ENCODE results near the gene AP1S2.

AP1S2 gene

DNA sequence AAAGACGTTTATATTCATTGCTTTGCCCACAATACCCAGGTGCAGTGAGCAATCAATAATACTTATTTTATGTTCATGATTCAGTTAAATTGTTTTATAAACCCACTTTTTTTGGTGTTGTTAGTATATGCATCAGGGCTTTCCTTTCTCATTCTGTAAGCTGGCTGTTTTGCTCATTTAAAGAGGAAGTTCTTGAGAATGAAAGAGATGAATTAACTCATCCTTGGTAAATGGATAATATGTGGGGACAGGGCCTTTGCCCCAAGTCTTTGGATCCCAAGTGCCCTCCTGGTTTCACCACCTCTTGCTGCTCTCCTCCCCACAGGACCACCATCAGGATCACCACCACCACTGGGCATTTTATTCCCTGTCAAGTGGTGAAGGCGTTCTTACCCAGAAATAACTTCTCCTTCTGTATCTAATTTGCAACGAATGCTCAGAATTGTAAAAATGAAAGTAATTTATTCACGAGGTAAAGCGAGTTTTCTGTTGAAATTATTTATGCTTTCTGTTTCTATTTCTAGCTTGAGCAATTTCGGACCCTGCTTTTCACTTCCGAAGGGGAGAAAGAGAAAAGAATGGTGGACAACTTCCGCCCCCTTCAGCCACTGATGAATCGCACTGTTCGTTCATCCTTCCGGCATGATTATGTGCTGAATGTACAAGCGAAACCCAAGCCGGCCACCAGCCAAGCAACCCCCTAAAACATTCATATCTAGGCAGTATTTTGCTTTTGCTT, 72.5 kb downstream of the AP1S2 start:
- in situ Hi-C loops (cut with HindIII; ENCODE audit: low pct_unique_long_range_greater_than_20kb, low sequenced_read_pairs), result no loop called here
- no peak for TF ChIP-seq JUND (IDR thresholded peaks at IDR 0.05; ENCODE audit: low read depth)
- DNase-seq (ENCODE audit: low read depth in 1 of 2, low spot score in 1 of 2), result no peak
